ENCODE data around the gene COQ8A. TPM values are rescaled to one million over a fixed set of nuclear protein-coding genes. Genes with fewer than 3 reads are reported as not detected.
A peak's percentile ranks its signal among the peaks of the same experiment; 100 is the strongest.

COQ8A gene
- total and polyA plus RNA-seq, 4 donors: 16.2 to 50.5 (median 29.1) TPM

- H3K27me3 ChIP-seq (ENCODE audit: control insufficient read depth in 3 of 3, insufficient read depth in 3 of 3, low read length in 2 of 3): no peaks in the 10 kb centered on the region
- H3K36me3 ChIP-seq (ENCODE audit: control insufficient read depth in 4 of 4, insufficient read depth in 4 of 4, low read length in 4 of 4): no peaks in the 10 kb centered on the region
- no peaks in the 10 kb centered on the region for H3K9me3 ChIP-seq (ENCODE audit: control insufficient read depth in 4 of 4, insufficient read depth in 3 of 4, low read length in 3 of 4)
- ATAC-seq (ENCODE audit: insufficient read depth, low FRiP score): no peak
- no peak for TF ChIP-seq CTCF (IDR thresholded peaks at IDR 0.05; ENCODE audit: control extremely low read depth, extremely low read depth)
- peak overlapping the region; percentile 50 for H3K4me3 ChIP-seq
- WGBS, 2 donors: 33 to 38% methylated on average over 6 of the region's 6 CpGs
- DNase-seq: no peak
- H3K27ac ChIP-seq (ENCODE audit: low read depth in 1 of 2, low read length in 1 of 2): peak overlapping the region; percentile 74 to 79
- peak overlapping the region; percentile 8 to 71 for H3K9ac ChIP-seq (ENCODE audit: insufficient read depth in 1 of 2, low read length in 2 of 2)
- peaks cover 6 to 28% (median 18%) of the 10 kb centered on the region in 5 donors for H3K4me1 ChIP-seq (ENCODE audit: control insufficient read depth in 5 of 5, insufficient read depth in 5 of 5, low read length in 5 of 5)
These were observed 643 bp downstream of the COQ8A start for GRCh38 chr1:226940806-226941067.

DNA sequence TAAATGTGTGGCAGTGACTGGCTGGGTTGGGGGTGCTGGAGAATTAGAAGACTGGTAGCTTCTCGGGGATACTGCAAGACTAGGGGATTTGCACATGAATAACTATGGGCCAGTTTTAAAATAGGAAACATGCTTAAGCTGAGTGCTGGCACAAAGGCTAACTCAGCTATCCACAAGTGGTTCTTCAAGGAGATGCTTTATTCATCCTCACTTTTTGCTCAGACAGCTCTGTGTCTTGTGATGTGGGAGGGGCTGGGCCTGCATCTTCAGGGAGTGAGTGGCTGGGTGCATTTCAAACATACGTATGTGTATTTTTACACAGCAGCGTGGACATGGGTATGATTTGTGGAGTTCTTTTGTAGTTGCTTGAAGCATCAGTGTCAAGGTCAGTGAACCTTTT is 2.3 kb downstream of the COQ8A start:
- no peak overlapping the region for H3K9ac ChIP-seq (ENCODE audit: insufficient read depth in 1 of 2, low read length in 2 of 2)
- WGBS, 2 donors: 79% methylated on average over 3 of the region's 3 CpGs
- ATAC-seq (ENCODE audit: insufficient read depth, low FRiP score) (no peak), DNase-seq (no peak)
- no peaks in the 10 kb centered on the region for H3K27me3 ChIP-seq (ENCODE audit: control insufficient read depth in 3 of 3, insufficient read depth in 3 of 3, low read length in 2 of 3)
- TF ChIP-seq CTCF (IDR thresholded peaks at IDR 0.05; ENCODE audit: control extremely low read depth, extremely low read depth): no peak
- H3K4me1 ChIP-seq (ENCODE audit: control insufficient read depth in 5 of 5, insufficient read depth in 5 of 5, low read length in 5 of 5): peaks cover 6 to 37% (median 25%) of the 10 kb centered on the region in 5 donors
- no peak overlapping the region for H3K4me3 ChIP-seq
- no peaks in the 10 kb centered on the region for H3K36me3 ChIP-seq (ENCODE audit: control insufficient read depth in 4 of 4, insufficient read depth in 4 of 4, low read length in 4 of 4)
- H3K27ac ChIP-seq (ENCODE audit: low read depth in 1 of 2, low read length in 1 of 2): peak overlapping the region in 1 of 2 donors; percentile 79
- H3K9me3 ChIP-seq (ENCODE audit: control insufficient read depth in 4 of 4, insufficient read depth in 3 of 4, low read length in 3 of 4): no peaks in the 10 kb centered on the region

- no peak for TF ChIP-seq CTCF (IDR thresholded peaks at IDR 0.05; ENCODE audit: control extremely low read depth, extremely low read depth)
- 75 to 78% methylated on average over 5 of the region's 5 CpGs for WGBS, 2 donors
- DNase-seq (no peak), ATAC-seq (ENCODE audit: insufficient read depth, low FRiP score) (no peak)
- H3K9me3 ChIP-seq (ENCODE audit: control insufficient read depth in 4 of 4, insufficient read depth in 3 of 4, low read length in 3 of 4): peaks cover 0 to 4% (median under 1%) of the 10 kb centered on the region in 4 donors
- no peaks in the 10 kb centered on the region for H3K27me3 ChIP-seq (ENCODE audit: control insufficient read depth in 3 of 3, insufficient read depth in 3 of 3, low read length in 2 of 3)
- peaks cover 6 to 37% (median 25%) of the 10 kb centered on the region in 5 donors for H3K4me1 ChIP-seq (ENCODE audit: control insufficient read depth in 5 of 5, insufficient read depth in 5 of 5, low read length in 5 of 5)
- H3K9ac ChIP-seq (ENCODE audit: insufficient read depth in 1 of 2, low read length in 2 of 2): no peak overlapping the region
- peak overlapping the region in 1 of 2 donors; percentile 79 for H3K27ac ChIP-seq (ENCODE audit: low read depth in 1 of 2, low read length in 1 of 2)
- H3K36me3 ChIP-seq (ENCODE audit: control insufficient read depth in 4 of 4, insufficient read depth in 4 of 4, low read length in 4 of 4): no peaks in the 10 kb centered on the region
- no peak overlapping the region for H3K4me3 ChIP-seq
These were observed 3.1 kb downstream of the COQ8A start for GRCh38 chr1:226943156-226943555.

DNA sequence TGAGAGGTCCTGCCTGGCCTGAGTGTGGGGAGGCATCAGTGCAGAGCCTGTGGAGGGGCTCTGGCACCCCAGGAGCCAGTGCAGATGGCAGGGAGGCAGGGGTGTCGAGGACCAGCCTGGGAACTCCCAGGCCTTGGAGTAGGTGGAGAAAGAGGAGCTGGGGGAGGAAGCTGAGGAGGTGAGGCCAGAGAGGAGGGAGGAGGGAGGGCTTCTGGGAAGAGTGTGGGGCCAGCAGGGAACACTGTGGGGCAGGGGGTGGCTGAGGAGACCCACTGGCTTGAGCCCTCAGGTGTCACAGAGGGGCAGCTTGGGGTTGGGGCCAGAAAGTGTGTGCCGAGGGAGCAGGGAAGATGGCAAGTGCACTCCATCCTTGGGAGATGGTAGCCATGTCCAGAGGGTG is 3.8 kb downstream of the COQ8A start:
- DNase-seq (no peak), ATAC-seq (ENCODE audit: insufficient read depth, low FRiP score) (no peak)
- 86 to 90% methylated on average over 2 of the region's 2 CpGs for WGBS, 2 donors
- peak overlapping the region in 1 of 2 donors; percentile 79 for H3K27ac ChIP-seq (ENCODE audit: low read depth in 1 of 2, low read length in 1 of 2)
- no peak for TF ChIP-seq CTCF (IDR thresholded peaks at IDR 0.05; ENCODE audit: control extremely low read depth, extremely low read depth)
- H3K9ac ChIP-seq (ENCODE audit: insufficient read depth in 1 of 2, low read length in 2 of 2): no peak overlapping the region
- H3K36me3 ChIP-seq (ENCODE audit: control insufficient read depth in 4 of 4, insufficient read depth in 4 of 4, low read length in 4 of 4): no peaks in the 10 kb centered on the region
- peaks cover under 1 to 34% (median 20%) of the 10 kb centered on the region in 5 donors for H3K4me1 ChIP-seq (ENCODE audit: control insufficient read depth in 5 of 5, insufficient read depth in 5 of 5, low read length in 5 of 5)
- peaks cover 0 to 6% (median 1%) of the 10 kb centered on the region in 4 donors for H3K9me3 ChIP-seq (ENCODE audit: control insufficient read depth in 4 of 4, insufficient read depth in 3 of 4, low read length in 3 of 4)
- no peaks in the 10 kb centered on the region for H3K27me3 ChIP-seq (ENCODE audit: control insufficient read depth in 3 of 3, insufficient read depth in 3 of 3, low read length in 2 of 3)
- H3K4me3 ChIP-seq: no peak overlapping the region

Measured in lung (tissue), 12 donors.